Esophagus muscularis mucosa (tissue), 4 donors: ENCODE results near the gene KRT83. TPM values are rescaled to one million over a fixed set of nuclear protein-coding genes. Genes with fewer than 3 reads are reported as not detected.

Experiments
- DNase-seq: peaks from one replicate; pipeline ENCODE4 v3.0.0-alpha.2; 2017; ENCODE audit errors: extremely low spot score
- H3K27ac ChIP-seq, 4 donors: fragments of 200-600 bp; sonication (generic); replicated peaks in 1 of 4; 1 replicate in 3 of 4; 2 replicates in 1 of 4; pipeline ENCODE4 v1.5.1; 2016 to 2019; ENCODE audit warnings: mild to moderate bottlenecking in 1 of 4
- H3K27me3 ChIP-seq, 4 donors: fragments of 200-600 bp; sonication (generic); one replicate each; pipeline versions ENCODE4 v1.5.1 to v1.6.0; 2016 to 2019
- H3K36me3 ChIP-seq, 4 donors: fragments of 200-600 bp; sonication (generic); one replicate each; pipeline ENCODE4 v1.5.1; 2016 to 2019
- H3K4me1 ChIP-seq, 4 donors: fragments of 200-600 bp; sonication (generic); one replicate each; pipeline ENCODE4 v1.5.1; 2016 to 2019
- H3K4me3 ChIP-seq, 4 donors: fragments of 200-600 bp; sonication (generic); 1 replicate in 2 of 4; 2 replicates in 2 of 4; pipeline ENCODE4 v1.5.1; 2016 to 2019; ENCODE audit warnings: mild to moderate bottlenecking in 4 of 4, moderate library complexity in 1 of 4
- H3K9me3 ChIP-seq, 4 donors: fragments of 200-600 bp; sonication (generic); 1 replicate in 3 of 4; 2 replicates in 1 of 4; pipeline ENCODE4 v1.5.1; 2016 to 2019
- EP300 ChIP-seq: sonication (generic); formaldehyde crosslinking; IDR thresholded peaks from one replicate; pipeline ENCODE4 v1.6.1; 2017; ENCODE audit warnings: antibody characterized with exemption
- POLR2A ChIP-seq: fragments of 450-650 bp; IDR thresholded peaks from one replicate; pipeline ENCODE4 v1.6.1; 2017; ENCODE audit warnings: antibody characterized with exemption, moderate library complexity, mild to moderate bottlenecking, low read depth
- POLR2AphosphoS5 ChIP-seq, 2 donors: sonication (generic); formaldehyde crosslinking; IDR thresholded peaks; one replicate each; pipeline ENCODE4 v1.6.1; 2017; ENCODE audit warnings: antibody characterized with exemption in 2 of 2
- WGBS: methylation state at CpG from one replicate; pipeline ENCODE4 v1.1.5; 2018; 5-methylcytosine and 5-hydroxymethylcytosine counted together
- intact Hi-C: fragments of 100-400 bp; cut with DNase I; formaldehyde crosslinking; loops from one replicate; pipeline ENCODE4 v1.15.1; 2023
- total RNA-seq, 4 donors: library from RNA; depleted of rRNA; stranded (reverse); fragments of >200 nt; gene quantifications; one replicate each; pipeline versions ENCODE4 v1.1.0 to v1.2.1, GENCODE V29; 2016
- TF ChIP-seq, protein P1 (sequence below), 3 experiments: fragments of 200-600 bp in 2 of 3; fragments of 450-650 bp in 1 of 3; sonication (generic) in 2 of 3; IDR thresholded peaks; one replicate each; pipeline ENCODE4 v1.5.1; 2017 to 2019; ENCODE audit warnings: antibody characterized with exemption in 3 of 3, mild to moderate bottlenecking in 2 of 3, moderate library complexity in 1 of 3

Gene KRT83
- total RNA-seq, 4 donors from 2014 or later, result not detected

DNA sequence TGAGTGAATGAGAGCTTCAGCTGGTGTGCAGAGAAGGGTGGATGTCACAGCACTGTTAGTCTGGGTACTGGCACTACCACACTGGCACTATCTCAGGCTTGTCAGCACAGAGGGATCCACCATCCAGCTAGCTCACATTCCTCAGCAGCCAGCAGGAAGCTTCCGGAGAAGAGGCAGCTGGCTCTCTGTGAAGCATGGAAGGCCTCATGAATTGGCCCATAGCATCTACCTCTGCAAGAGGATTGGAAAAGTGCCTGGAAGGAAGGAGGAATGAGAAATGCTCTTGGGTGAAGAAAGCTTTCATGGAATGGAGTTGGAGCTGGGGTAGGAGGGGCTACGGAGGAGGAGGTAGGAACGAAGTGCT is 9.9 kb downstream of the KRT83 start:
- Histone ChIP-seq H3K4me1 (peaks cover 7 to 29% (median 19%) of the 10 kb centered on the region in 4 donors), H3K27me3 (peaks cover 0 to 14% (median 0%) of the 10 kb centered on the region in 4 donors), H3K27ac (no peak overlapping the region), H3K9me3 (no peaks in the 10 kb centered on the region), H3K36me3 (no peaks in the 10 kb centered on the region), H3K4me3 (no peak overlapping the region)
- intact Hi-C loops, result no loop called here
- DNase-seq, result no peak
- no peak for TF ChIP-seq POLR2A
- no peak for TF ChIP-seq POLR2AphosphoS5 (IDR thresholded peaks at IDR 0.05)
- TF ChIP-seq, protein P1, sequence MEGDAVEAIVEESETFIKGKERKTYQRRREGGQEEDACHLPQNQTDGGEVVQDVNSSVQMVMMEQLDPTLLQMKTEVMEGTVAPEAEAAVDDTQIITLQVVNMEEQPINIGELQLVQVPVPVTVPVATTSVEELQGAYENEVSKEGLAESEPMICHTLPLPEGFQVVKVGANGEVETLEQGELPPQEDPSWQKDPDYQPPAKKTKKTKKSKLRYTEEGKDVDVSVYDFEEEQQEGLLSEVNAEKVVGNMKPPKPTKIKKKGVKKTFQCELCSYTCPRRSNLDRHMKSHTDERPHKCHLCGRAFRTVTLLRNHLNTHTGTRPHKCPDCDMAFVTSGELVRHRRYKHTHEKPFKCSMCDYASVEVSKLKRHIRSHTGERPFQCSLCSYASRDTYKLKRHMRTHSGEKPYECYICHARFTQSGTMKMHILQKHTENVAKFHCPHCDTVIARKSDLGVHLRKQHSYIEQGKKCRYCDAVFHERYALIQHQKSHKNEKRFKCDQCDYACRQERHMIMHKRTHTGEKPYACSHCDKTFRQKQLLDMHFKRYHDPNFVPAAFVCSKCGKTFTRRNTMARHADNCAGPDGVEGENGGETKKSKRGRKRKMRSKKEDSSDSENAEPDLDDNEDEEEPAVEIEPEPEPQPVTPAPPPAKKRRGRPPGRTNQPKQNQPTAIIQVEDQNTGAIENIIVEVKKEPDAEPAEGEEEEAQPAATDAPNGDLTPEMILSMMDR (IDR thresholded peaks at IDR 0.05), result no peak
- TF ChIP-seq EP300, result no peak
- 85% methylated on average over 3 of the region's 3 CpGs for WGBS

DNA sequence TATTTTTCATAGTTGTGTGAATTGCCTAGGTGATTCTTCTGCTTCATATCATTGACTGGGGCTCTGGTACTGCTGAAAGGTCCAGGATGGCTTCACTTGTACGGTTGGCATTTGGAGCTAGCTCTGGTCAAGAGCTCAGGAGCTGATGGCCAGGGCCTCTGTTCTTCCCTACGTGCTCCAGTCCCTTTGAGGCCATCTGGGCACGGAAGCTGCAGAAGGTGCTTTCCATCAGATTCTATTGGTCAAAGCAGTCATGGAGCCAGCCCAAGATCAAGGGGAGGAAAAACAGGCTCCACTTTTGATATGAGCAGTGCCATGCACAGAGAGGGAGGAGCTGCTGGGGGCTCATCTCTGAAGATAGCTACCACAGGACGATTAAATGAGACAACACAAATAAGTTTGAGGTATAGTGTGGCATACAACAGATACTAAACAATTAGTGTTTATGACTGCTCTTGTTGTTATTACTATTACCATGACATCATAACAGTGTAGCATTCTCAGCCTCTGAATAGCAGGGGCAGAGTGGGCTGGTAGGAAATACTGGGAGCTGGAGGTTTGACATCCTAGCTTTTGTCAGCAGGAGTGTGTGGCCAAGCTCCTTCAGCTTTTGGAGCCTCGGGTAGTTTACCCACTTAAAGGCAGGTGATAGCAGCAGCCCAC is 10.4 kb downstream of the KRT83 start:
- no peak overlapping the region for H3K4me3 ChIP-seq
- H3K27me3 ChIP-seq, result peaks cover 0 to 14% (median 0%) of the 10 kb centered on the region in 4 donors
- TF ChIP-seq EP300, result no peak
- TF ChIP-seq, protein P1 (IDR thresholded peaks at IDR 0.05), result no peak
- TF ChIP-seq POLR2AphosphoS5 (IDR thresholded peaks at IDR 0.05), result no peak
- TF ChIP-seq POLR2A, result no peak
- no peaks in the 10 kb centered on the region for H3K36me3 ChIP-seq
- intact Hi-C loops, result no loop called here
- no peaks in the 10 kb centered on the region for H3K9me3 ChIP-seq
- WGBS, result 88% methylated on average over 4 of the region's 5 CpGs
- peaks cover 7 to 29% (median 19%) of the 10 kb centered on the region in 4 donors for H3K4me1 ChIP-seq
- no peak overlapping the region for H3K27ac ChIP-seq
- DNase-seq, result no peak

DNA sequence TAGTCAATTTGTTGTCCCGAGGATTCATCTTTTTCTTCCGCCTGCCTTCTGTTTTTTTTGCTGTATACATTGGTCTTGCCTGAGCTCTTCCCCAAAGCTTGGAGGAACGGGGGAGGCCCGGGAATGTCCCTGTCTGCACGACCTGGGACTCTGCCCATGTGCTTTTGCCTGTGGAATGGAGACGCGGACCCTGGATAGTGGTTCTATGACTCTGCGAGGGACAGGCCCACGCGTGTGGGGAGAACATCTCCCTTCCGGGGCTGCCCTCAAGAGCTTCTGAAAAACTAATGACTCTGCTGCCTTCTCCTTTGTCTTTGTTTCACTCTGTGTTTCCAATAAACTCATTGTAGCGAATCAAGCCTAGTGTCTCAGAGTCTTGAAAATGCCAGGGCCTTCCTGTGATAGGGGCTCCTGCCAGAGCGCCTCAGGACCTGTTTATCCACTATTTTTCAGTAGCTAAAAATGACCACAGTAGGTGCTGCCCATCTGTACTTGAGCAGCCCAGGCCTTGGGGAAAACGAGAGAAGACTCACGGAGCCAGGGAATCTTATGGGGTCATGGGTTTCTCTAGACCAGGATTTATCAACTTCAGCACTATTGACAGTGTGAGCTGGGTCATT is 12.3 kb downstream of the KRT83 start:
- Histone ChIP-seq H3K4me1 (peaks cover 7 to 29% (median 19%) of the 10 kb centered on the region in 4 donors), H3K27me3 (peaks cover 0 to 9% (median 0%) of the 10 kb centered on the region in 4 donors), H3K9me3 (no peaks in the 10 kb centered on the region), H3K27ac (peak overlapping the region in 3 of 4 donors; percentile 55 to 78 (median 68)), H3K36me3 (no peaks in the 10 kb centered on the region), H3K4me3 (peak overlapping the region; percentile 54 to 58 (median 58))
- TF ChIP-seq POLR2AphosphoS5 (IDR thresholded peaks at IDR 0.05) (no peak), EP300 (no peak), POLR2A (no peak)
- TF ChIP-seq, protein P1 (IDR thresholded peaks at IDR 0.05), result no peak
- intact Hi-C loops, result no loop called here
- 54% methylated on average over 7 of the region's 15 CpGs for WGBS
- no peak for DNase-seq

DNA sequence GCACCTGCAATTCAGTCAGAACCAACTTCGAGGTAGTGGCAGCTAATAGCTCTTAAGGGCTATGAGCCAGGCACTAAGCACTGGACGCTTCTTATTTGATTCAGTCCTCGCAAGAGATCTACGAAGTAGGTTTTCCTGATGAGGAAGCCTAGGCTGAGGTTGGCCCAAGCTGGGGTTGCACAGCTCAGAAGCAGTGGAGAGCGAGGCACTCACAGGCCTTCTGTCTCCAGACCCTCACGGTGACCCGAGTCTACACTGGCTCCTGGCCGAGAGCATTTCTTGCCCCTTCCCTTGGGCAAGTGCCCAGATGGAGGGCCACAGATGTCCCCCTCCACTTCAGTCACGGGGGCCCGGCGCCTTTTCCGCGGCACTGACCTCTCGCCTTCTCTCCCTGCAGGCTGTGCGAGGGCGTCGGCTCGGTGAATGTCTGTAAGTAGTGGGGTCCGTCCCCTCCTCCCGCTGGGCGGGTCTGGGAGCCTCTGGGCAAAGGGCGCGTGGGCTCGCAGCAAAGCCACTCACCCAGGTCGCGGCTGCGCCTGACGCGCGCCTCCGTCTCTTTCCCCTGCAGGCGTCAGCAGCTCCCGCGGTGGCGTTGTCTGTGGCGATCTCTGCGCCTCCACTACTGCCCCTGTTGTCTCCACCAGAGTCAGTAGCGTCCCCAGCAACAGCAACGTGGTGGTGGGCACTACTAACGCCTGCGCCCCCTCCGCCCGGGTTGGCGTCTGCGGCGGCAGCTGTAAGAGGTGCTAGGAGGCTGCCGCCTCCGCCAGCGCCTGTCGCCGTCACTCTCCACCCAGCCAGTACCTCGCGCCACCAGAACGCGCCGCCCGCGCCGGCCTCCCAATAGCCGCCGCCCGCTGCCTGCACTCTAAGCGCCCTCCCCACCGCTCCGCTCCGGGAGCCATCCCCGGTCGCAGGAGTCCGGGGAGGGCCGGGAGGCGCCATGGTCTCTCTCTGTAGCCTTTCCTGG is 13.1 kb downstream of the KRT83 start:
- peaks cover 7 to 29% (median 19%) of the 10 kb centered on the region in 4 donors for H3K4me1 ChIP-seq
- no peak for DNase-seq
- WGBS, result 14% methylated on average over 20 of the region's 71 CpGs
- TF ChIP-seq, protein P1 (IDR thresholded peaks at IDR 0.05), result peak in 2 of 3 experiments; percentile 17 to 55
- TF ChIP-seq POLR2AphosphoS5 (IDR thresholded peaks at IDR 0.05) (peak; percentile 15 to 67), EP300 (no peak), POLR2A (no peak)
- H3K27ac ChIP-seq, result peak overlapping the region; percentile 21 to 78 (median 62)
- H3K4me3 ChIP-seq, result peak overlapping the region; percentile 54 to 58 (median 58)
- intact Hi-C loops, result no loop called here
- H3K27me3 ChIP-seq, result peaks cover 0 to 9% (median 0%) of the 10 kb centered on the region in 4 donors
- H3K9me3 ChIP-seq, result no peaks in the 10 kb centered on the region
- H3K36me3 ChIP-seq, result no peaks in the 10 kb centered on the region
